HG03039 (cell line): Measurements from ENCODE around the gene SCN5A.

Experiments used
- ATAC-seq: cut with Tn5 transposase; IDR thresholded peaks from one replicate; pipeline ENCODE4 v1.9.1; 2021; ENCODE audit warnings: mild to moderate bottlenecking, moderate library complexity; ENCODE audit not compliant: unreplicated experiment

SCN5A gene

DNA sequence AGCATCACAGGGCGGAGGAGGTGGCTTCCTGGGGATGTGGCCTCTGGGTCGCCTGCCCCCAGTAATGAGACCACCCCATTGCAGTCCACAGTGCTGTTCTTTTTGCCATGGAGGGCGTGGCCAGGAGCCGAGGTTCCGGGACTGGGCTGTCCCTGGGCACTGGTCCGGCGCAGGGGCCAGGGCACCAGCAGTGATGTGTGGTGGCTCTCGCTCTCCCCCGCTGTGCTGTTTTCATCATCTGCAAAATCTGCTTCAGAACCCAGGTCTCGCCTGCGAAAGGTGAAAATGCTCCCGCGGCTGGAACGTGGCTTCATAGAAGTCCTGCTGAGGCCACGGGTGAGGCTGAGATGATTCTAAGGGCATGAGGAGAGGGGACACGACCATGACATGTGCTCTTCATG is 45.8 kb downstream of the SCN5A start:
- ATAC-seq, result no peak

DNA sequence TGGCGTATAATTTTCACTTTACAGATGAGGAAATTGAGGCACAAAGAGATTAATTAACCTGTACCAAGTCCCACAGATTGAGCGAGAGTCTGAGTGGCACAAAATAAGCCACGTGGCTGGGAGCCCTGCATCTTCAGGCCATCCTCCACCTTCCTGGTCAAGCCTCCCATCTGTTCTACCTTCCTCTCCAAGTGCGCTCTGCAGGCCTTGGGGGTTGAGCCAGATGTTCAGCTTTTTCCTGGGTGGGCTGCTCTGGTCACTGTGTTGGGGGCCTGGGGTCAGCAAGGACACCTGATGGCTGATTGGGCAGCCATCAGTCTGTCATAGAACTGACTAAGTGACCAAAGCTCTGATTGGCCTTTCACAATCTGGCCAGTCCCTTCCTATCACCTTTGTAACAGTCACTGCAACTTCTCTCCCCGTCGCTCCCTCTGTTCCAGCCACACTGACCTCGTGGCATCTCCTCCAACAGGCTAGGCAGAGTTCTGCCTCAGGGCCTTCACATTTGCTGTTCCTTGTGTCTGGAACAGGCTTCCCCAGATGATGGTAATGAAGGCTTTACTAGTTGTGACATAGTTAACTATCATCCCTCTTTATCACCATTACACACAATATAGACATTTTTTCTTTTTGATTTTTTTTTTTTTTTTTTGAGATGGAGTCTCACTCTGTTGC is 46.8 kb downstream of the SCN5A start:
- no peak for ATAC-seq

DNA sequence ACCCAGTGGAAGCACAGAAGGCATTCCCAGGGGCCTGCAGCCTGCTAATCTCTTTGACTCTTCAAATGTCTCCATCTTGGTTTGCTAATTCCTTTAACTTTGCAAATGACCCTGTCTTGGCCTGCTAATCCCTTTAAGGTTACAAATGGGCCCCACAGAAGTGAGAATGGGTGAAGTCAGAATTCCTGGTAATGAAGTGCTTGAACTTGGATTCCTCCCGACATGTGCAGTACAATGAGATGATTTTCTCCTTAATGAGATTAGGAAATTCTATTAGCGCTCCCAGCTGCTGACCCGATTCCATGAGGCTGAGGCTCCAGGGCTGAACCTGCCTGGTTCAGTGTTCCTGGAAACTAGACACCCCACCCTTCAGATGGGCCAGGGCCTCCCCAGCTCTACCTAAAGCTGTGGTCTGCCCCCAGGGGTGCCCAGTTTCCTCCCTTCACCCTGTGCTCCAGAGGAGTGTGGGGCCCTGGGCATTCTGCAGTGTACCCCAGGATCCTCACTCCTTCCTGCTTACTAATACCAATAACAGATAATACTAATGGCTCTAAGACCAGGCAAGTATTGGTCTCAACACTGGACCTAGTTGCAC is 47.4 kb downstream of the SCN5A start:
- no peak for ATAC-seq

DNA sequence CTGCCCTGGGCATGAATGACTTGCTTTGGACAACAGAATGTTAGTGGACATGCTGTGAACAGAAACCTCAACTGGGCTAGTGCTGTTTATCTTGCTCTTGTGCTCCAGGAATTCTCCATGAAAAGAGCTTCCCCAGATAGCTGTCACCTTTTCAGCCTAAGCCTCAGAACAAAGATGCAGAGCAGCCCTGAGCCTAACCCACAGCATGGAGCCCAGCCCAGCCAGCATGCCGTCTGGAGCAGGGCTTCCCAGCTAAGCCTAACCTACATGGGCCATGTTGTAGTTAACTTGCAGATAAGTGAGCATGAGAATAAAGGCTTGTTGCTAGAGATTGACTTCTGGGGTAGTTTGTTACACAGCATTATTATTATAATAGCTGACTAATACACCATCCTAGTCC is 48.9 kb downstream of the SCN5A start:
- ATAC-seq, result no peak

DNA sequence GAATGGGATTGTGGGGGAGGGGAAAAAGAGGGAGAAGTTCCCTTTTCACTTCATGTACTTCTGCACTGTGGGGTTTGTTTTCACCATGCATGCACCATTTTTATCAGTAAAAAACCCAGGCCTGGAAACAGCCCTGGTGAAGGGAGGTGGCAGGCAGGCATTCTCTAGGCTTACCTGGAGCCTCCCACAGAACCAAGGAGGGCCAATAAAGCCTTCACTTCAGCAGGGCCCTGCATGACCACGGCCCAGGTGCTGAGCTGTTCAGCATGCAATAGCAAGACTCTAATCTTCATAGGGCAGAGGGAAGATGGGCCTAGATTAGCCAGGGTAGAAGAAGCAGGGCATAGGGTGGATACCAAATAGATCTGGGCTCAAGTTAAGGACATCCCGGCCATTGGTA is 49.6 kb downstream of the SCN5A start:
- ATAC-seq, result no peak

DNA sequence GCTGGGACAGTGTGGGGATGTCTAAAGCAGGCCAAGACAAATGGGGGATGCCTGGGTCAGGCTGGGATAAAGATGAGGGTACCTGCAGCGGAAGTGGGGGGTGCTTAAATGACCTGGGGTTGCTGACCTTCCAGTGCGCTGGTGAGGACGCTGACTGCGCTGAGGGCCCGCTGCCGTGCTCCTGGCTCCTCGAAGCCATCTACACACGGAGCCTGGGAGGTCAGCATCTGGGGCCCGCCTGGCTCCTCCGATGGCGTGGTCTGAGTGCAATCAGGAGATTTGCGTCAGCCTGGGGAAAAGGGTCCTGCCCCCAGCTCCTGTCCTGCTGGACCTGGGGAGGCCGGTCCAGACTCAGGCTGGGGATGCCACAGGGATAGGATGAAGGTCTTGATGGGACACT is 50.7 kb downstream of the SCN5A start:
- no peak for ATAC-seq

DNA sequence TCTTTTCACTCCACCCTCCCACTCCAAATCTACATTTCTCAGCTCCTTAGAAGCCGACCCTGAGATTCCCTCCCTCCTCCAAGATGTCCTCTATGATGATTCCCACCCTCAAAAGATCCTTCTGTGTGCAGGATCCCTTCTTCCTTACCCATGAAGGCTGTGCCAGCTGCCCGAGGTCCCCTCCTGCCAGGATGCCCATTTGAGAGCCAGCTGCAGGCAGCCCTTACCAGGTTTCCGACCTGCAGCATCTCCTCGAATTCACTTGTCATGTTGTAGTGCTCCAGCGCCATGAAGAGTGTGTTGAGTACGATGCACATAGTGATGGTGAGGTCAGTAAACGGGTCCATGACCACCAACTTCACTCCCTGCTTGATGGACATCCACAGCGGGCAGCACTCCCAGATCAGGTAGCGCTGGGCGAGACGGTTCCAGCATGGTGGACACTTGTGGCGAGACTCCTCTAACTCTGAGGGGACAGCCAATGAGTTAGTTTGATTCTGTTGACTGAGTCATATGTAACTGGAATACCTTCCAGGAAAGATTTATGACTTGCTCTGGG is 51.9 kb downstream of the SCN5A start:
- no peak for ATAC-seq

DNA sequence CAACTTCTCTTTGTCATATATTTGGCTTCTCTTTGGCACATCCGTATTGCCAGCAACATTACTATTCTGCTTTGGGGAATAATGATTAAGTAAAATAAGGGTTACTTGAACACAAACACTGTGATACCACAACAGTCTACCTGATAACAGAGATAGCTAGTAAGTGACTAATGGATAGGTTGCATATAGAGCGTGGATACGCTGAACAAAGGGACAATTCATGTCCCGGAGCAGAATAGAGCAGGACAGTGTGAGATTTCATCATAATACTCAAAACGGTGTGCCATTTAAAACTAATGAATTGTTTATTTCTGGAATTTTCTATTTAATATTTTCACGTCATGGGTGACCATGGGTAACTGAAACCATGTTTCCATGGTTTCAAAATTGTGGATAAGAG is 54.1 kb downstream of the SCN5A start:
- no peak for ATAC-seq

DNA sequence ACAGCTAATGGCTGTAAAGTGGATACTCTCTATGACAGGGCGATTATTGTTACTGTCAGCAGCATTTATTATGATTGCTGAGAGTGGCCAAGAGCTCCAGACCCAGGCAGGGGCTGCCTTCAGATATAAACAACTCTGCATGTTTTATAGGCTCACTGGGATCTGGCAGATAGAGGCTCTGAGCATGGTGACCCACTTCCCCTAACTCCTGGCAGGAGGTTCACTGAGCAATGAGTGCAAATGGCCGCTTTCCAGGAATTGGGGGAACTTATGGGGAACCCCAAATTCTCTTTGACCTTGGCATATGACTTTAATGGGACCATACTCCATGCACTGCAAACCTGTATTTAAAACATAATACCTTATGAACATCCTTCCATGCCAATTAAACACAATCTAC is 59.0 kb downstream of the SCN5A start:
- ATAC-seq, result no peak

DNA sequence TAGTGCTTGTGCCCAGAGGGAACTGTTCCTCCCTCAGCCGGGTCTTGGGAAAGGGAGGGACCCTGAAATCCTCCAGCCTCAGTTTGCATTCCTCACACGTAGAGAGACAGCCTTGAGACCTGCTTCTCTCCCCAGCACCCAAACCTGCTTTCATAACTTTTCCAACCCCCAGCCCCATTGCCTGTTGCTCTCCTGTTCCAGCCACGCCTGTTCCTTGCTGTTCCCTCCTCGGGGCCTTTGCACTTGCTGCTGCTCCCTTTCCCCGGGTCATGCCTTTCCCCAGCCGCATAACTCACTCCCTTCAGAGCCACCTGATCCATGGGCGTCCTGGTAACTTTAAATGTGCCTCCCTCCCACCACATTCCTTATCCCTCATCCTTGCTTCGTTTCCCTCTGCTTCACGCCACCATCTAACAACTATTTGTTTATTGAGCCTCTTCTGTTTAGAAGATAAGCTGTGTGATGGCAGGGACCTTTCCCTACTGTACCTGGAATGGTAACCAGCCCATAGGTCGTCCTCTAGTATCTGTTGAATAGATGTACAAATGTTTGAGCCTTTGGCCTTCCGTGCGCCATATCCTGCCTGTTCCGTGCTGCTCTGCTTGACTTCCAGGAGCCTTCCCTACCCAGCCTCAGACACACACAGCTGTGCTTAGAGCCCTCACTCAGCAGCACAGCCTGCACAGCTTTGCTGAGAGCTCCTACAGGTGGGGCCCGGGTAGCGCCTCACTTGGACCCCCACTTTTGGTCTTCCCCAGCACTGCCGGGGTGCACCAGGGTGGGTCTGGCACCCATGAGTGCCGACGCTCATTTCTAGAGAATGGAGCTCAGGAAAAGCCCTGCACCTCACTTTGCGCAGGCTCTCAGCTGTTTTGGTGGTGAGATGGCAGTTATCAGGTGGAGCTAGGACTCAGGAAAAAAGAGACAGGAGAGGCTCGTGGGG is 60.2 kb downstream of the SCN5A start:
- no peak for ATAC-seq

DNA sequence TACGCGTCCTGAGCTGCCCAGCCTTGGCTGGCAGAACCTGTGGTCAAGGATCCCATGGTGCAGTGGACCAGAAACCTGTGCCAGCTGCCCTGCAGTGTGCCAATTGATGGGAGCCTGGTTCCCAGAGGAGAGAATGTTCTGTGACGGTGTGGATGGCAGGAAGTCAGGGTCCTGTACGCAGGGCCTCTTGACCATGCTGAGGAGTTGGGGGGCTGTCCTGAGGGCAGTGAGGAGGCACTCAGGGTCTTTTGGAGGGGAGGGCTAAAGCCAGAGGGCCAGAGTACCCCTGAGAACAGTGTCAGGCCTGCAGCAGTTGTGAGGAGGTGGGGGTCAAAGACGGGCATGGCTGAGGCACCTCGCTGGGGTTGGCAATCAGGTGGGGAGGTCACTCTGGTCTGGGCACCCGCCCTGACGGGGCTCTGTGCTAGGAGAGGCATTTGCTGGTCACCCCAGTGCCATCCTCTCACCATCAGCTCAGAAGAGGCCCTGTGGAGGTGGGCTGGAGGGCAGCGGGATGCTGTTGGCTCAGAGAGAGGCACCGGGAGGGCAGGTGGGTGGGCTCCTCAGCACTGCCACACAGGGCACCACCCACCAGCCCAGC is 61.0 kb downstream of the SCN5A start:
- no peak for ATAC-seq

DNA sequence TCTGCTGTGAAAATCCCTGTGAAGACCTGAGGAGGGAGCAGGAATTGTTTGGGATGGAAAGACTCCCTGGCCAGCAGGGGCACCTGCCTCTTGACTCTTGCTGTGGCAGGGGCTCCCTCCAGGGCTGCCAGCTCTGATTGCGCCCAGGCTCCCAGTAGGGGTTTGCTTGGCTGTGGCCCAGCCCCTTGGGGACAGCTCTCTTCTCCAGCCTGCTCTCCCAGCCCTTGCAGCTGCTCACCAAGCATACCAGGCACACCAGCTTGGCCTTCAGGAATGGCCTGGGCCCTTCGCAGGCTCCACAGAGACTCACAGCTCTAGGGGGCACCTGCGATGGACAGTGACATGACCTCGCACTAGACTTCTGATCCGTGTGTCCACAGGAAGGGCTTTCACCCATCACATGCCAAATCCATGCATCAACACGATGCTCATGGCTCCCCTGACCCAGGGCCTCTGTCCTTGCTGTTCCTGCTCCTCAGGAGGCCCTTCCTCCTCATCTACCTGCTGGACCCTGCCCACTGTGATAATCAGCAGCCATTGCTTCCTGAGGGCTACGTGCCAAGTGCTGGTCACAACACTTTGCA is 61.8 kb downstream of the SCN5A start:
- no peak for ATAC-seq

DNA sequence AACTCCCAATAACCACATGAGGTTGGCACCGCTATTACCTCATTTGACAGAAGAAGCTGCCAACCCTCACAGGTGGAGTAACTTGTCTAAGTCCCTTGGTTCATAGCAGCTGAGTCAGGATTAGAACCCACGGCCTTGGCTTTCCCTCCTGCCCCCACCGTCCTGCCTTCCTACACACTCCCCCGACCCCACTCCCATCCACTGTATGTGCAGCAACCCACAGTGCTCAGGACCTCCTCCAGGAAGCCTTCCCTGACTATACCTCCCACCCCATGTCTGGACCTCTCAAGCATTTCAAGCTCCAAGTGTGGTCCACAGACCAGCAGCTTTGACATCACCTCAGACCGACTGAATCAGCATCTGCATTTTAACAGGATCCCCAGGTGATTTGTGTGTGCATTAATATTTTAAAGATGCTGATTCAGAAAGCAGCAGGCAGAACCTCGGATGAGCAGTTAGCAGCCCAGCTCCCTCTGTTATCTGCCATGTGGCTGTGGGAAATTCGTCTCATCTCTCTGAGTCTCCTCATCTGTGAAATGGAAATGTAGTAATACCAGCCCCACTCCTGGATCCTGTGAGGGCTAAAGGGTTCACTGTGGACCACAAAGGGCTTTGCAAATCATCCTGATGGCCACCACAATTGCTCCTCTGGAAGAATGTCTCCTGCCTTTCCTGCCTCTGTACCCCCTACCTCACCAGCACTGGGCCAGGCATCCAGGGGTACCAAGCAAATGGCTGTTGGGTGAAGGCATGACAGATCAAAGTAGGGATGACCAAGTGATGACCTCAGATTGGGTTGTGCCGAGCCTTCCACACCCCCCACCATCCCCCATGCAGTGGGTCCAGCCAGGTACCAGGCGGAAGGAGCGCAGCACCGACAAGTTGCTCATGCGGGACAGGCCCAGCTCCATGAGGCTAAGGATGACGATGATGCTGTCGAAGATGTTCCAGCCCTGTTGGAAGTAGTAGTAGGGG is 62.7 kb downstream of the SCN5A start:
- no peak for ATAC-seq

DNA sequence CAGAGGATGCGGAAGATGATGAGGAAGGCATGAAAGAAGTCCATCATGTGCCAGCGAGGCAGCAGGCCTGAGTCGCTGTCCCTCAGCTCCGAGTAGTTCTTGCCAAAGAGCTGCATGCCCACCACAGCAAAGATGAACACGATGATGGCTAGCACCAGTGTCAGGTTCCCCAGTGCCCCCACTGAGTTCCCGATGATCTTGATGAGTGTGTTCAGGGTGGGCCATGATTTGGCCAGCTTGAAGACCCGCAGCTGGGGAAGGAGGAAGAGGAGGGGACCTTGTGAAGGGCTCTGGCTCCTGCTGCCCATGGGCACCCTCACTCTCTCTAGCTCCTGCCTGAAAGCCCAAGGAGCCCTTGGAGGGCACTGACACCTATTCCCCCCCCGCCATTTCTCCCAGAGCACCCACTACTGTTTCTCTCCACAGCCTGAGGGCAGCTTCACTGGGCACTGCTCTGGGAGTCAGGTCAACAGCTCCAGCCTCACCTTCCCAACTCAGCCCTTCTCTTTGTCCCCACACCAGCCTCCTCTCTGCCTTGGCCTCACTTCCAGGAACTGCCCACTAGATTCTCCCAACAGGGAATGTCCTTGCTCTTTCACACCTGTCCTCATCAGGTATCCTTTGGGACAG is 63.6 kb downstream of the SCN5A start:
- ATAC-seq, result no peak

DNA sequence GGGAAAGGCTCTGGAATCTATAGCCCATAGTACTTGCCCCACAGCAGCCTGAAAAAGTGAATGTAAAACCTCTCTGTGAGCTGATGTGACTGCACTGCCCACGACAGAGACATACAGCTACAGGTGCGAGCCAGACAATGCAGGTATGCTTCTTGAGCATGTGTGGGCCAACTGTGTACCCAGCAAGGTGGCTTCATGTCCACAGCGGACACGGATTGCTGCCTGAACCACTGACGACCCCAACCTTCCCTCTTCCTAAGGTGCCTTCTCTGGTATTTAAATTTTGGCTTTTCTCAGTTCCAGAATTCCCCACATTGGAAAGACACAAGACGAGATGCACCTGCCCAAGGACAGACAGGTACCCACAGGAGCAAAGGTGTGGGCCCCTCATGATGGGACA is 65.8 kb downstream of the SCN5A start:
- no peak for ATAC-seq

DNA sequence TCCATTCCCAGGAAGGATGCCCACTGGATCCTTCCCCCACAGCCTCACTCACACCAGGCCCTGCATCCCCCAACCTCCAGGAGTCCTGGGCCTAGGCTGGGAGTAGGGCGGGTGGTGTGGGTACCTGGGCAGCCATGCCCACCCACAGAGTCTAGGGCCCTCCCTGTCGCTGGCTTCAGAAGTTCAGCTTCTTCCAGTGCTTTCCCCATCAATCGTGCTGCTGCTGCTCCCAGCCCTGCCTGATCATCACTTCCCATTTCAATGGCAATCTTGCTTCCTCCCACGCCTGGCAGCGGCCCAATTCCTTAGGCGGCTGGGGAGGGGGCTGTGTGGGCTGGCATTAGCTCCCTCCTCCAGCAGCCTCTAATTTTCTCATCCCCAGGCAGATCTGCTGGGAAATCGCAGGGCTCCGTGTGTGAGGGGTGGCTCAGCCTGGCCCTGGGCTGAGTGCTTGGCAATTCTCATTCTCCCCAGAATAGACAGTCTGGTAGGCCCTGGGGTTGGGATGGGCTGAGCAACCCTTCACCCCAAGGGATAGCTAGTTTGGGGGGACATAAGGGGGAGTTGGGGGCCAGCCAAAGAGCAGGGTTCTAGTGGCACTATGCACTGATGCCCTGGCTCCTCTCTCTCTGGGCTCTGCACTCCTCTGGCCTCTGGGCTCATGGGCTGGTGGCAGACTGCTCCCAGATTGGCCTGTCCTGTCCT is 66.4 kb downstream of the SCN5A start:
- no peak for ATAC-seq

DNA sequence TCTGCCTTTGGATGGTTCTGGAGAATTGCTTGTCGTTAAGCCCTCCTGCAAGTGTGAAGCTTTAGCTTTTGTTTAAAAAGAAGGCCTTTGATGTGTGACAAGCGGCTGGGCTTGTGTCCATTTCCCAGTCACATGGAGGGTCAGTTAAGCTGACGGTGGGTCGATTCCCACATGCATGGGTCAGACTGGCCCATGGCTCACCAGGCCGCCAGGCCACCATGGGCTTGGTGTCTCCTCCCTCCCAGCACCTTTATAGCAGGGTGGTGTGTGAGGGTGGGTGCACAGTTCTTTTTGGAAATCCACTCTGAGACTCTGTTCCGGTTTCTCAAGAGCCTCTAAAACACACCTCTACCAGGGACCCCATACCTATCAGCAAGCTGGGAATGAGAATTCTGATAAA is 67.2 kb downstream of the SCN5A start:
- ATAC-seq, result no peak

DNA sequence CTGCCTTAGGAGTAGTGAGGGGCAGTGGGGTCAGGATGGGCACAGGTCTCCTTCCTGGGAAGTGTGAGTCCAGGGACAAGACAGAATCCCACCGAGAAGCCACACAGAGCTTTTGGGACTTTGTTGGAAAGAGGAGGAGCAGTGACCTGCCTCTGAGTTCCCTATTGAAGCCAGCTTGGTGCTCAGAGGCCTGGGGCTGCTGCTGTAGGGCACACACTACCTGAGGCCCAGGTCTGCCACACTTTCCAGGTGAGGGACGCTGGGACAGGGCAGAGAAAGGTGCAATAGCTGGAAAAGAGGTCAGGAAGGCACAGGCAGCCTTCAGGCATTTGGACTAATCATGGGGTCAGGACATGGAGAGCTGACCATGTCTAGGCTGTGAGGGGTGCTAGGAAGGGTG is 67.7 kb downstream of the SCN5A start:
- ATAC-seq, result no peak
